Natural killer cell (primary cell): ENCODE results near the gene CCDC13. TPM values are rescaled to one million over a fixed set of nuclear protein-coding genes. Genes with fewer than 3 reads are reported as not detected.

Experiments
- ATAC-seq, 3 donors: fragments of 150-1000 bp in 2 of 3; fragments of 200-7000 bp in 1 of 3; cut with Tn5 transposase; 1 replicate in 1 of 3; 2 replicates in 2 of 3; pipeline ENCODE4 v1.10.0; 2021; ENCODE audit warnings: mild to moderate bottlenecking in 2 of 3, moderate library complexity in 2 of 3
- DNase-seq, 2 donors: peaks; one replicate each; pipeline versions ENCODE4 v3.0.0 to v3.0.0-alpha.2; 2013 to 2021; ENCODE audit warnings: mixed read lengths in 1 of 2
- H3K27ac ChIP-seq: one replicate; pipeline ENCODE4 v1.5.1; 2013; ENCODE audit warnings: mild to moderate bottlenecking, low read length
- H3K27me3 ChIP-seq: one replicate; pipeline ENCODE4 v1.6.1; 2013; ENCODE audit warnings: low read length; ENCODE audit not compliant: control insufficient read depth, insufficient read depth
- H3K36me3 ChIP-seq: one replicate; pipeline ENCODE4 v1.6.1; 2013; ENCODE audit warnings: low read length; ENCODE audit not compliant: control insufficient read depth, insufficient read depth
- H3K4me1 ChIP-seq: one replicate; pipeline ENCODE4 v1.6.1; 2013; ENCODE audit warnings: low read length; ENCODE audit not compliant: control insufficient read depth, insufficient read depth
- H3K4me3 ChIP-seq: one replicate; pipeline ENCODE4 v1.5.1; 2013; ENCODE audit warnings: low read length
- H3K9me3 ChIP-seq: one replicate; pipeline ENCODE4 v1.6.1; 2013; ENCODE audit warnings: low read length; ENCODE audit not compliant: control insufficient read depth, insufficient read depth
- H3K27ac Mint-ChIP-seq, 2 donors: one replicate each; pipeline ENCODE4 v1.8.0; 2022; ENCODE audit warnings: mild to moderate bottlenecking in 2 of 2, mixed read lengths in 2 of 2, moderate library complexity in 1 of 2
- H3K27me3 Mint-ChIP-seq, 2 donors: one replicate each; pipeline ENCODE4 v1.8.0; 2022; ENCODE audit warnings: low read depth in 2 of 2, mixed read lengths in 2 of 2
- H3K36me3 Mint-ChIP-seq: one replicate; pipeline ENCODE4 v1.8.0; 2022; ENCODE audit warnings: mixed read lengths
- H3K4me1 Mint-ChIP-seq, 2 donors: one replicate each; pipeline ENCODE4 v1.8.0; 2022; ENCODE audit warnings: mixed read lengths in 2 of 2
- H3K4me3 Mint-ChIP-seq: one replicate; pipeline ENCODE4 v1.8.0; 2022; ENCODE audit warnings: mild to moderate bottlenecking, moderate library complexity, mixed read lengths
- H3K9me3 Mint-ChIP-seq, 2 donors: one replicate each; pipeline ENCODE4 v1.8.0; 2022; ENCODE audit warnings: mixed read lengths in 2 of 2
- CTCF ChIP-seq: fragments of 200-600 bp; IDR thresholded peaks from one replicate; pipeline ENCODE4 v1.8.0; 2022; ENCODE audit warnings: antibody characterized with exemption
- WGBS: methylation state at CpG from one replicate; pipeline ENCODE4 v1.1.7; 2013; ENCODE audit warnings: missing lambda C conversion rate; ENCODE audit not compliant: insufficient coverage; 5-methylcytosine and 5-hydroxymethylcytosine counted together
- intact Hi-C: fragments of 100-400 bp; cut with micrococcal nuclease; formaldehyde crosslinking; loops from one replicate; pipeline ENCODE4 v1.14.2; 2022
- total RNA-seq, 4 donors: library from RNA; stranded (reverse); fragments of 120-200 nt in 1 of 4; gene quantifications; one replicate each; pipeline versions ENCODE4 v1.2.3 to v1.2.4, GENCODE V29; 2013 to 2022

CCDC13 gene
- total RNA-seq, 3 donors from 2014 or later (not counting 1 experiment from before 2014, with no cell fraction given): 0.35 to 0.88 (median 0.47) TPM

- Mint-ChIP-seq H3K27me3 (peaks cover 14 to 29% of the 10 kb centered on the region in 2 donors), H3K4me1 (peaks cover 38 to 46% of the 10 kb centered on the region in 2 donors), H3K36me3 (no peaks in the 10 kb centered on the region), H3K27ac (peak overlapping the region; percentile 83 to 97), H3K9me3 (no peaks in the 10 kb centered on the region), H3K4me3 (peak overlapping the region; percentile 91)
- no peak for DNase-seq
- no peaks in the 10 kb centered on the region for H3K27me3 ChIP-seq
- H3K9me3 ChIP-seq: no peaks in the 10 kb centered on the region
- H3K4me3 ChIP-seq: peak overlapping the region; percentile 98
- no peak for ATAC-seq
- H3K36me3 ChIP-seq: no peaks in the 10 kb centered on the region
- intact Hi-C loops: loop anchor here (1.0 to 2.0 kb wide), 2 partner anchors 24 to 77 kb away; no protein-coding TSS in a partner anchor
- TF ChIP-seq CTCF: no peak
- peak overlapping the region; percentile 89 for H3K27ac ChIP-seq
- under 1% methylated on average over 13 of the region's 13 CpGs for WGBS
- peaks cover 18% of the 10 kb centered on the region for H3K4me1 ChIP-seq
These were observed 31.7 kb upstream of the CCDC13 start for GRCh38 chr3:42804831-42805132.

GRCh38 chr3:42804106-42804830 lies 31.2 kb upstream of the CCDC13 start, which contains the start of gene HIGD1A:
TSS of gene HIGD1A (minus strand) at chr3:42804490. CDS start at chr3:42794253, 10,237 bp downstream.
- DNase-seq (peak; percentile 88 to 96), ATAC-seq (peak; percentile 97 to 100 (median 99))
- Histone ChIP-seq H3K27me3 (no peaks in the 10 kb centered on the region), H3K4me3 (peak within 1 kb of the TSS; percentile 98), H3K9me3 (no peaks in the 10 kb centered on the region), H3K36me3 (no peaks in the 10 kb centered on the region), H3K4me1 (peaks cover 18% of the 10 kb centered on the region), H3K27ac (peak within 1 kb of the TSS; percentile 89)
- H3K27ac Mint-ChIP-seq: peak within 1 kb of the TSS; percentile 83 to 97
- peak within 1 kb of the TSS; percentile 91 for H3K4me3 Mint-ChIP-seq
- peaks cover 13 to 26% of the 10 kb centered on the region in 2 donors for H3K27me3 Mint-ChIP-seq
- TF ChIP-seq CTCF: no peak
- intact Hi-C loops: loop anchor here (1.0 to 2.0 kb wide), 2 partner anchors 23 to 77 kb away; no protein-coding TSS in a partner anchor
- H3K36me3 Mint-ChIP-seq: no peaks in the 10 kb centered on the region
- H3K4me1 Mint-ChIP-seq: peaks cover 38 to 46% of the 10 kb centered on the region in 2 donors
- under 1% methylated on average over 63 of the region's 63 CpGs for WGBS
- no peaks in the 10 kb centered on the region for H3K9me3 Mint-ChIP-seq

GRCh38 chr3:42803414-42804105 lies 30.5 kb upstream of the CCDC13 start:
- H3K36me3 ChIP-seq: no peaks in the 10 kb centered on the region
- DNase-seq: peak in 1 of 2 donors; percentile 53
- Mint-ChIP-seq H3K27me3 (peaks cover 10 to 18% of the 10 kb centered on the region in 2 donors), H3K4me1 (peaks cover 38 to 46% of the 10 kb centered on the region in 2 donors), H3K27ac (peak overlapping the region; percentile 83 to 97), H3K36me3 (no peaks in the 10 kb centered on the region), H3K4me3 (peak overlapping the region; percentile 91), H3K9me3 (no peaks in the 10 kb centered on the region)
- ATAC-seq: peak; percentile 6 to 40 (median 7)
- WGBS: 4% methylated on average over 33 of the region's 33 CpGs
- H3K27ac ChIP-seq: peak overlapping the region; percentile 89
- TF ChIP-seq CTCF: no peak
- intact Hi-C loops: loop anchor here (1.0 to 2.0 kb wide), 2 partner anchors 23 to 78 kb away; no protein-coding TSS in a partner anchor
- H3K27me3 ChIP-seq: no peaks in the 10 kb centered on the region
- no peaks in the 10 kb centered on the region for H3K9me3 ChIP-seq
- H3K4me3 ChIP-seq: peak overlapping the region; percentile 98
- peaks cover 18% of the 10 kb centered on the region for H3K4me1 ChIP-seq
